ENCODE results near the gene B4GALNT2.
"Not testable (repeated sequence)": the region's sequence is repeated elsewhere in the genome, so short reads cannot be mapped to it uniquely, and the experiment has no call there.

The B4GALNT2 gene

GRCh38 chr17:49132317-49132698 lies 261 bp upstream of the B4GALNT2 start:
- Mint-ChIP-seq H3K4me1 (peaks cover 8% of the 10 kb centered on the region), H3K36me3 (peaks cover 1% of the 10 kb centered on the region), H3K4me3 (peak overlapping the region; percentile 33), H3K27me3 (peaks cover 78% of the 10 kb centered on the region), H3K27ac (no peak overlapping the region), H3K9me3 (no peaks in the 10 kb centered on the region)
- CTCF ChIA-PET = no interaction called here
- DNase-seq = no peak

GRCh38 chr17:49136335-49136734 lies 3.8 kb downstream of the B4GALNT2 start:
- H3K9me3 Mint-ChIP-seq = no peaks in the 10 kb centered on the region
- H3K4me1 Mint-ChIP-seq = peaks cover 8% of the 10 kb centered on the region
- no peak overlapping the region for H3K4me3 Mint-ChIP-seq
- peaks cover 1% of the 10 kb centered on the region for H3K36me3 Mint-ChIP-seq
- no peak for DNase-seq
- CTCF ChIA-PET = no interaction called here
- no peak overlapping the region for H3K27ac Mint-ChIP-seq
- peaks cover 52% of the 10 kb centered on the region for H3K27me3 Mint-ChIP-seq

GRCh38 chr17:49145654-49146053 lies 13.1 kb downstream of the B4GALNT2 start:
- peaks cover 61% of the 10 kb centered on the region for H3K27me3 Mint-ChIP-seq
- DNase-seq, CTCF ChIA-PET, H3K4me3 Mint-ChIP-seq, H3K9me3 Mint-ChIP-seq, H3K4me1 Mint-ChIP-seq, H3K27ac Mint-ChIP-seq, H3K36me3 Mint-ChIP-seq: not testable (repeated sequence)

GRCh38 chr17:49146620-49147306 lies 14.2 kb downstream of the B4GALNT2 start:
- CTCF ChIA-PET = no interaction called here
- no peak overlapping the region for H3K4me3 Mint-ChIP-seq
- no peaks in the 10 kb centered on the region for H3K4me1 Mint-ChIP-seq
- no peaks in the 10 kb centered on the region for H3K9me3 Mint-ChIP-seq
- peaks cover 54% of the 10 kb centered on the region for H3K27me3 Mint-ChIP-seq
- H3K36me3 Mint-ChIP-seq = no peaks in the 10 kb centered on the region
- no peak for DNase-seq
- no peak overlapping the region for H3K27ac Mint-ChIP-seq

GRCh38 chr17:49148171-49148570 lies 15.6 kb downstream of the B4GALNT2 start:
- peaks cover 51% of the 10 kb centered on the region for H3K27me3 Mint-ChIP-seq
- no peaks in the 10 kb centered on the region for H3K4me1 Mint-ChIP-seq
- no peak overlapping the region for H3K27ac Mint-ChIP-seq
- no peaks in the 10 kb centered on the region for H3K9me3 Mint-ChIP-seq
- H3K4me3 Mint-ChIP-seq = no peak overlapping the region
- DNase-seq = no peak
- CTCF ChIA-PET = no interaction called here
- H3K36me3 Mint-ChIP-seq = no peaks in the 10 kb centered on the region

- Mint-ChIP-seq H3K4me3 (no peak overlapping the region), H3K27ac (no peak overlapping the region), H3K4me1 (no peaks in the 10 kb centered on the region), H3K36me3 (no peaks in the 10 kb centered on the region), H3K9me3 (no peaks in the 10 kb centered on the region), H3K27me3 (peaks cover 39% of the 10 kb centered on the region)
- DNase-seq = no peak
- CTCF ChIA-PET = no interaction called here
These were observed 19.4 kb downstream of the B4GALNT2 start for GRCh38 chr17:49151996-49152395.

- peaks cover 68% of the 10 kb centered on the region for H3K27me3 Mint-ChIP-seq
- H3K4me1 Mint-ChIP-seq = no peaks in the 10 kb centered on the region
- no peak for DNase-seq
- H3K4me3 Mint-ChIP-seq = no peak overlapping the region
- no peaks in the 10 kb centered on the region for H3K9me3 Mint-ChIP-seq
- no peak overlapping the region for H3K27ac Mint-ChIP-seq
- H3K36me3 Mint-ChIP-seq = no peaks in the 10 kb centered on the region
- CTCF ChIA-PET = no interaction called here
These were observed 23.7 kb downstream of the B4GALNT2 start for GRCh38 chr17:49156256-49156655.

- H3K27ac Mint-ChIP-seq = no peak overlapping the region
- H3K9me3 Mint-ChIP-seq = no peaks in the 10 kb centered on the region
- no peak for DNase-seq
- no peaks in the 10 kb centered on the region for H3K36me3 Mint-ChIP-seq
- H3K4me3 Mint-ChIP-seq = no peak overlapping the region
- H3K4me1 Mint-ChIP-seq = no peaks in the 10 kb centered on the region
- peaks cover 66% of the 10 kb centered on the region for H3K27me3 Mint-ChIP-seq
- CTCF ChIA-PET = no interaction called here
These were observed 25.2 kb downstream of the B4GALNT2 start for GRCh38 chr17:49157784-49158183.

- Mint-ChIP-seq H3K36me3 (no peaks in the 10 kb centered on the region), H3K4me3 (no peak overlapping the region), H3K9me3 (no peaks in the 10 kb centered on the region), H3K4me1 (no peaks in the 10 kb centered on the region), H3K27me3 (peaks cover 74% of the 10 kb centered on the region), H3K27ac (no peak overlapping the region)
- no peak for DNase-seq
- CTCF ChIA-PET = no interaction called here
These were observed 30.3 kb downstream of the B4GALNT2 start for GRCh38 chr17:49162866-49163265.

- Mint-ChIP-seq H3K4me3 (no peak overlapping the region), H3K27ac (no peak overlapping the region), H3K36me3 (no peaks in the 10 kb centered on the region), H3K4me1 (no peaks in the 10 kb centered on the region), H3K9me3 (no peaks in the 10 kb centered on the region), H3K27me3 (peaks cover 74% of the 10 kb centered on the region)
- no peak for DNase-seq
- CTCF ChIA-PET = no interaction called here
These were observed 32.6 kb downstream of the B4GALNT2 start for GRCh38 chr17:49165143-49165542.

- Mint-ChIP-seq H3K4me1 (no peaks in the 10 kb centered on the region), H3K27me3 (peaks cover 64% of the 10 kb centered on the region), H3K4me3 (no peak overlapping the region), H3K27ac (no peak overlapping the region), H3K36me3 (no peaks in the 10 kb centered on the region), H3K9me3 (peaks cover 2% of the 10 kb centered on the region)
- no peak for DNase-seq
- CTCF ChIA-PET = no interaction called here
These were observed 36.1 kb downstream of the B4GALNT2 start for GRCh38 chr17:49168706-49169105.

- no peak overlapping the region for H3K4me3 Mint-ChIP-seq
- H3K27me3 Mint-ChIP-seq = peaks cover 52% of the 10 kb centered on the region
- H3K9me3 Mint-ChIP-seq = peaks cover 11% of the 10 kb centered on the region
- H3K4me1 Mint-ChIP-seq = no peaks in the 10 kb centered on the region
- H3K27ac Mint-ChIP-seq = no peak overlapping the region
- H3K36me3 Mint-ChIP-seq = no peaks in the 10 kb centered on the region
- no peak for DNase-seq
- CTCF ChIA-PET = no interaction called here
These were observed 37.6 kb downstream of the B4GALNT2 start for GRCh38 chr17:49170216-49170615.

- H3K4me3 Mint-ChIP-seq = not testable (repeated sequence)
- peaks cover 51% of the 10 kb centered on the region for H3K27me3 Mint-ChIP-seq
These were observed 38.1 kb downstream of the B4GALNT2 start for GRCh38 chr17:49170711-49171110.

GRCh38 chr17:49175978-49176377 lies 43.4 kb downstream of the B4GALNT2 start:
- not testable (repeated sequence) for DNase-seq, H3K27ac Mint-ChIP-seq, H3K4me3 Mint-ChIP-seq, H3K36me3 Mint-ChIP-seq, H3K4me1 Mint-ChIP-seq
- CTCF ChIA-PET = interaction anchor here (1.8 kb wide), 1 partner anchor 51 kb away, joined by 6 read pairs; no protein-coding TSS in a partner anchor
- H3K9me3 Mint-ChIP-seq = peaks cover 33% of the 10 kb centered on the region
- H3K27me3 Mint-ChIP-seq = peaks cover 26% of the 10 kb centered on the region

More at GRCh38 chr17:49170711-49171110, 38.1 kb downstream of the B4GALNT2 start:
- H3K36me3 Mint-ChIP-seq, DNase-seq, H3K4me1 Mint-ChIP-seq, H3K27ac Mint-ChIP-seq: not testable (repeated sequence)
- H3K9me3 Mint-ChIP-seq = peaks cover 16% of the 10 kb centered on the region
- CTCF ChIA-PET = interaction anchor here (1.5 kb wide), 1 partner anchor 9 kb away, joined by 4 read pairs; no protein-coding TSS in a partner anchor

- Mint-ChIP-seq H3K4me1 (peaks cover 9% of the 10 kb centered on the region), H3K4me3 (no peak overlapping the region), H3K27me3 (peaks cover 36% of the 10 kb centered on the region), H3K36me3 (peaks cover 6% of the 10 kb centered on the region), H3K27ac (no peak overlapping the region), H3K9me3 (peaks cover 39% of the 10 kb centered on the region)
- CTCF ChIA-PET = interaction anchor here (0.6 to 6.7 kb wide), 13 partner anchors 9 to 188 kb away, joined by 3 to 96 read pairs (median 7); partner anchors contain the start of gene PHOSPHO1
- peak; percentile 75 for DNase-seq
These were observed 47.7 kb downstream of the B4GALNT2 start for GRCh38 chr17:49180303-49180702.
